Progenitor cell of endocrine pancreas (in vitro differentiated cells): ENCODE measurements around the gene FRMD4A. TPM values are rescaled to one million over a fixed set of nuclear protein-coding genes. Genes with fewer than 3 reads are reported as not detected.

Experiments
- DNase-seq: peaks from one replicate; pipeline ENCODE4 v3.0.0; 2021; ENCODE audit warnings: low spot score; ENCODE audit not compliant: unreplicated experiment
- H3K27ac Mint-ChIP-seq: 2 replicates; pipeline ENCODE4 v1.8.0; 2021; ENCODE audit warnings: mild to moderate bottlenecking, moderate library complexity, mixed read lengths
- H3K27me3 Mint-ChIP-seq: 2 replicates; pipeline ENCODE4 v1.8.0; 2021; ENCODE audit warnings: mixed read lengths
- H3K36me3 Mint-ChIP-seq: 2 replicates; pipeline ENCODE4 v1.8.0; 2022; ENCODE audit warnings: mixed read lengths; ENCODE audit not compliant: insufficient read depth
- H3K4me1 Mint-ChIP-seq: 2 replicates; pipeline ENCODE4 v1.8.0; 2021; ENCODE audit warnings: low read depth, mixed read lengths
- H3K4me3 Mint-ChIP-seq: 2 replicates; pipeline ENCODE4 v1.8.0; 2021; ENCODE audit warnings: low read depth, mild to moderate bottlenecking, moderate library complexity, mixed read lengths
- H3K9me3 Mint-ChIP-seq: 2 replicates; pipeline ENCODE4 v1.8.0; 2021; ENCODE audit warnings: low read depth, mixed read lengths
- CTCF ChIP-seq: fragments of 200-600 bp; sonication (generic); IDR thresholded peaks from one replicate; pipeline ENCODE4 v1.5.0; 2021; ENCODE audit warnings: antibody characterized with exemption, mild to moderate bottlenecking; ENCODE audit not compliant: unreplicated experiment
- total RNA-seq: library from RNA; stranded (reverse); gene quantifications from 2 replicates; pipeline ENCODE4 v1.2.1, GENCODE V29; 2021

Gene FRMD4A
- total RNA-seq, 1 donor from 2014 or later = 42.2 TPM

- TF ChIP-seq CTCF = no peak
- Mint-ChIP-seq H3K36me3 (peaks cover 1% of the 10 kb centered on the region), H3K4me3 (no peak overlapping the region), H3K27me3 (no peaks in the 10 kb centered on the region), H3K27ac (no peak overlapping the region), H3K4me1 (no peaks in the 10 kb centered on the region), H3K9me3 (peaks cover 6% of the 10 kb centered on the region)
- DNase-seq = no peak
Observed at GRCh38 chr10:13822490-13822889, 508.2 kb downstream of the FRMD4A start.

DNA sequence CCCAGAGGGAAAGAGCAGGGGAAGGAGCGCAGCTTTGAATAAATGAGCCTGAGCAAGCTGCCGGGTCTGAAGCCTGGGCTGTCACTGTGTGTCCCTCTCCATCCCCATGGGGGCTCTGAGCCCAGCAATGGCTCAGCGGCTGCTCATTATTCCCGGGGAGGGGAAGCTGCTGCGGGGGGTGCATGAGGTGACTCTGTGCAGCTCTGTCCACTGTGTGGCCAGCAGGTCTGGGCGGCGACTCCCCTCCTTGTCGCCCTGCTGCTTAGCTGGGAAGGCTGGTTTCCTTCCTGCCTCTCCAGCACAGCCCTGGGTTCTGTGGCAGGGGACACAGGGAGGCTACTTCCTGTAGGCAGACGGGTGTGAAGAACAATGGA, 509.8 kb downstream of the FRMD4A start:
- DNase-seq = no peak
- no peak overlapping the region for H3K27ac Mint-ChIP-seq

DNA sequence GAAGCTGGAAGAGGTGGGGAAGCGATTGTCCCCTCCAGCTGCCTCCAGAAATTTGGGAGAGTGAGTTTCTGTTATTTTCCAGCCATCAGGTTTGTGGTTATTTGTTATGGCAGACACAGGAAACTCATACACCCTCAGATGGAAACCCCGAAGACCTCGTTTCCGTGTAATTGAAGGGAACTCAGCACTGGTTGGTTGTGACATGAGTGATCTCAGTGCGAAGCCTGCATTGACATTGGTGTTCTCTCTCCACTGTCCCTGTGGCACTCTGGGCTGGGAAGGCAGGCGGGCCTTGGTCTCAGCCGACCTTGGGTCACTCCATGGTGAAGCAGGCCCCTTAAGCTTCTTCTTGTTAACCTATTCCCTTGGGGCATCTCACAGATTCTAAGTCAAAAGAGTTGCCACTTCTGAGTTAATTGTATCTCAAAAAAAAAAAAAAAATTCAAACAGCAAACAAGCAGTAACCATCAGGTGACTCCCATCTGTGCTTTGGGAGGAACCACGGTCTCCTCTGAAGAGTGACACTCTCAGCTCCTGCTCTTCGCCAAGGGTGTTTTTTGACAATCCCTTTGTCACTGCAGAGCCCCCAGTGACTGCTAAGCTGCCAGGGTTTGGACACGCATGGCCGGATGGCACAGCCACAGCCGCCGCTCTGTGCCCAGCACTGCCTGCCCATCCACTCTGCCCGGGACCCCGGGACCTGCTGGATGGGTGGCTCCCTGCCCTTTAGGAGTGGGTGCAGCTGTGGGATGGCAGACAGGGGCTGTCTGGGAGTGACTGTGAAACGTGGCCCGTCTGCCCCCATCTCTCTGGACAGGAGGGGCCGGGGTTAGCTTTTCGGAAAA, 510.4 kb downstream of the FRMD4A start:
- Mint-ChIP-seq H3K4me3 (no peak overlapping the region), H3K4me1 (no peaks in the 10 kb centered on the region), H3K27me3 (no peaks in the 10 kb centered on the region), H3K9me3 (peaks cover 12% of the 10 kb centered on the region), H3K36me3 (peaks cover 2% of the 10 kb centered on the region), H3K27ac (no peak overlapping the region)
- no peak for DNase-seq
- no peak for TF ChIP-seq CTCF

More for the DNA sequence above, 509.8 kb downstream of the FRMD4A start:
- Mint-ChIP-seq H3K4me3 (no peak overlapping the region), H3K9me3 (peaks cover 12% of the 10 kb centered on the region), H3K36me3 (peaks cover 2% of the 10 kb centered on the region), H3K4me1 (no peaks in the 10 kb centered on the region), H3K27me3 (no peaks in the 10 kb centered on the region)
- no peak for TF ChIP-seq CTCF

GRCh38 chr10:13816195-13816925, 514.4 kb downstream of the FRMD4A start:
- no peak overlapping the region for H3K27ac Mint-ChIP-seq
- H3K9me3 Mint-ChIP-seq = peaks cover 15% of the 10 kb centered on the region
- H3K36me3 Mint-ChIP-seq = peaks cover 2% of the 10 kb centered on the region
- TF ChIP-seq CTCF = no peak
- no peak for DNase-seq
- no peaks in the 10 kb centered on the region for H3K27me3 Mint-ChIP-seq
- no peak overlapping the region for H3K4me3 Mint-ChIP-seq
- H3K4me1 Mint-ChIP-seq = no peaks in the 10 kb centered on the region

- no peak overlapping the region for H3K4me3 Mint-ChIP-seq
- no peak for DNase-seq
- no peak overlapping the region for H3K27ac Mint-ChIP-seq
- no peaks in the 10 kb centered on the region for H3K4me1 Mint-ChIP-seq
- peaks cover 2% of the 10 kb centered on the region for H3K36me3 Mint-ChIP-seq
- no peaks in the 10 kb centered on the region for H3K27me3 Mint-ChIP-seq
- TF ChIP-seq CTCF = no peak
- peaks cover 15% of the 10 kb centered on the region for H3K9me3 Mint-ChIP-seq
Observed at GRCh38 chr10:13815756-13816155, 515.0 kb downstream of the FRMD4A start.
